Tibial nerve (tissue), 4 donors: ENCODE measurements around the gene ZNF674.

Experiments used
- EP300 ChIP-seq, 2 donors: sonication (generic); formaldehyde crosslinking; IDR thresholded peaks; one replicate each; pipeline ENCODE4 v1.6.1; 2017; ENCODE audit warnings: antibody characterized with exemption in 2 of 2, mild to moderate bottlenecking in 1 of 2
- TF ChIP-seq, protein P1 (sequence below), 5 experiments: fragments of 200-600 bp in 3 of 5; fragments of 450-650 bp in 2 of 5; sonication (generic) in 3 of 5; IDR thresholded peaks; one replicate each; pipeline ENCODE4 v1.5.1; 2016 to 2019; ENCODE audit warnings: antibody characterized with exemption in 5 of 5, mild to moderate bottlenecking in 3 of 5, moderate library complexity in 2 of 5

GRCh38 chrX:46587158-46587557 lies 41.9 kb upstream of the ZNF674 start:
- TF ChIP-seq, protein P1, sequence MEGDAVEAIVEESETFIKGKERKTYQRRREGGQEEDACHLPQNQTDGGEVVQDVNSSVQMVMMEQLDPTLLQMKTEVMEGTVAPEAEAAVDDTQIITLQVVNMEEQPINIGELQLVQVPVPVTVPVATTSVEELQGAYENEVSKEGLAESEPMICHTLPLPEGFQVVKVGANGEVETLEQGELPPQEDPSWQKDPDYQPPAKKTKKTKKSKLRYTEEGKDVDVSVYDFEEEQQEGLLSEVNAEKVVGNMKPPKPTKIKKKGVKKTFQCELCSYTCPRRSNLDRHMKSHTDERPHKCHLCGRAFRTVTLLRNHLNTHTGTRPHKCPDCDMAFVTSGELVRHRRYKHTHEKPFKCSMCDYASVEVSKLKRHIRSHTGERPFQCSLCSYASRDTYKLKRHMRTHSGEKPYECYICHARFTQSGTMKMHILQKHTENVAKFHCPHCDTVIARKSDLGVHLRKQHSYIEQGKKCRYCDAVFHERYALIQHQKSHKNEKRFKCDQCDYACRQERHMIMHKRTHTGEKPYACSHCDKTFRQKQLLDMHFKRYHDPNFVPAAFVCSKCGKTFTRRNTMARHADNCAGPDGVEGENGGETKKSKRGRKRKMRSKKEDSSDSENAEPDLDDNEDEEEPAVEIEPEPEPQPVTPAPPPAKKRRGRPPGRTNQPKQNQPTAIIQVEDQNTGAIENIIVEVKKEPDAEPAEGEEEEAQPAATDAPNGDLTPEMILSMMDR (IDR thresholded peaks at IDR 0.05) = no peak
- no peak for TF ChIP-seq EP300 (IDR thresholded peaks at IDR 0.05)
